LNCaP clone FGC (cell line): ENCODE results near the gene ROBO1.

Experiments
- DNase-seq: peaks from one replicate; pipeline ENCODE4 v3.0.0-alpha.2; 2011; ENCODE audit warnings: low read depth
- H3K4me3 ChIP-seq: 2 replicates; pipeline ENCODE4 v1.5.1; 2011; ENCODE audit warnings: mild to moderate bottlenecking, low read depth, low read length, control low read depth
- CTCF ChIP-seq: IDR thresholded peaks from 2 replicates; pipeline ENCODE4 v1.5.1; 2012; ENCODE audit warnings: mild to moderate bottlenecking; ENCODE audit not compliant: control insufficient read depth, insufficient read depth; ENCODE audit errors: extremely low read depth

The ROBO1 gene

GRCh38 chr3:78832785-78833204, 935.0 kb downstream of the ROBO1 start:
- TF ChIP-seq CTCF = no peak
- no peak for DNase-seq
- no peak overlapping the region for H3K4me3 ChIP-seq

- no peak overlapping the region for H3K4me3 ChIP-seq
- no peak for TF ChIP-seq CTCF
- DNase-seq = no peak
Measured at GRCh38 chr3:78831446-78831972, 936.3 kb downstream of the ROBO1 start.

DNA sequence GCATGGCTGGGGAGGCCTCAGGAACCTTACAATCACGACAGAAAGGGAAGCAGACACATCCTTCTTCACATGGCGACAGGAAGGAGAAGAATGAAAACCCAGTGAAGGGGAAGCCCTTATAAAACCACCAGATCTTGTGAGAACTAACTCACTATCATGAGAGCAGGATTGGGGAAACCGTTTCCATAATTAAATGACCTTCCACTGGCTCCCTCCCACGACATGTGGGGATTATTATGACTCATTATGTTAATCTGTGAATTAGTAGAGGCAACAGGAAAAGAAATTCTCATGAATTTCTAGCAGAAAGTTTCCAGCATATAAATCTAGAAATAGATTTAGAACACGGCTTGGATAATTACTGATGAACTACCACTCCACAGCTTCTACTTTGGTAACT, 937.3 kb downstream of the ROBO1 start:
- H3K4me3 ChIP-seq = no peak overlapping the region
- no peak for TF ChIP-seq CTCF
- no peak for DNase-seq

- TF ChIP-seq CTCF = no peak
- no peak overlapping the region for H3K4me3 ChIP-seq
- DNase-seq = no peak
Measured at GRCh38 chr3:78827618-78828017, 940.2 kb downstream of the ROBO1 start.

DNA sequence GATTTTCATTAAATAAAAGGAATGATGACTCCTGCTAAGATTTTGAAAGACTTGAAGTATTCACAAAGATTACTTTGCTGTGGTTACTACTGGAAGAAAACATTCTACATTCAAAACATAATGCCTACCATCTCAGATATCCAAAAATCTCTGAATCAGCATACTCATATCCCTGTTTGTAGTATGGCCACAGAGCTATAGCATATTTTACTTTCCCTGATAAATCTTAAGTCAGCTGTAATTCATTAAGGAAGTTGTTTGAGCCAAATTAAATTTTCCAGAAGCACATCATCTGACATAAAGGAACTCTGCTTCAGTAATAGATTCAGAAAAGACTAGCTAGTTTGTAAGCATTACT, 942.0 kb downstream of the ROBO1 start:
- H3K4me3 ChIP-seq = no peak overlapping the region
- no peak for TF ChIP-seq CTCF
- DNase-seq = no peak

- no peak for DNase-seq
- no peak for TF ChIP-seq CTCF
- H3K4me3 ChIP-seq = no peak overlapping the region
Measured at GRCh38 chr3:78825118-78825857, 942.5 kb downstream of the ROBO1 start.

DNA sequence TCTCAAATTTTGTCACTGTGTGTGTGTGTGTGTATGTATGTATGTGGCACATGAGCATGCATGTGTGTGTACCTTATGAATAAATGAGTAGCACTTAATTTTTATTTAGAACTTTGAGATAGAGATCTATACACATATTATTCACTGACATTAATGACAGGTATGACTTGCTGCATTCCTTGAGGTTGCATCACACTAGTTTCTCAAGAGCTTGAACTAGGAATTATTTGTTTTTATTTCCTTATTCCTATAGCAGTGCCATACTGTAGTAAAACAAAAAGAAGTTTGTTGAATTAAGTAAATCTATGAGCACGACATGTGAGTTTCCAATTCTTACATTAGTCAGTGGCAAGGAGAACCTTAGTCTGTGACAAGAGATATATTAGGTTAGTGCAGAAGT, 943.9 kb downstream of the ROBO1 start:
- no peak for TF ChIP-seq CTCF
- H3K4me3 ChIP-seq = no peak overlapping the region
- peak; percentile 77 for DNase-seq
